Fibroblast of lung (primary cell): ENCODE measurements around the gene ARPC5. TPM values are rescaled to one million over a fixed set of nuclear protein-coding genes. Genes with fewer than 3 reads are reported as not detected.

Experiments used
- DNase-seq, 2 donors: peaks; one replicate each; pipeline versions ENCODE4 v3.0.0 to v3.0.0-alpha.2; 2010; ENCODE audit warnings: low read depth in 2 of 2
- H2AFZ ChIP-seq: 2 replicates; pipeline ENCODE4 v1.5.1; 2012; ENCODE audit warnings: low read length, control low read depth, inconsistent platforms
- H3K27ac ChIP-seq: 2 replicates; pipeline ENCODE4 v1.5.1; 2011; ENCODE audit warnings: low read length, control low read depth; ENCODE audit not compliant: insufficient read depth
- H3K27me3 ChIP-seq: 2 replicates; pipeline ENCODE4 v1.5.1; 2011; ENCODE audit warnings: mild to moderate bottlenecking, low read length; ENCODE audit not compliant: control insufficient read depth, insufficient read depth
- H3K36me3 ChIP-seq: 2 replicates; pipeline ENCODE4 v1.5.1; 2011; ENCODE audit warnings: low read length; ENCODE audit not compliant: control insufficient read depth, insufficient read depth
- H3K4me1 ChIP-seq: 2 replicates; pipeline ENCODE4 v1.5.1; 2011; ENCODE audit warnings: low read length; ENCODE audit not compliant: control insufficient read depth, insufficient read depth; ENCODE audit errors: extremely low read depth
- H3K4me2 ChIP-seq: 2 replicates; pipeline ENCODE4 v1.5.1; 2011; ENCODE audit warnings: low read length, control low read depth; ENCODE audit not compliant: insufficient read depth; ENCODE audit errors: extremely low read depth
- H3K4me3 ChIP-seq, 4 experiments: fragments of 200-600 bp in 1 of 4; sonication (generic) in 1 of 4; replicated peaks in 1 of 4; 2 replicates each; pipeline ENCODE4 v1.5.1; 2011 to 2016; ENCODE audit warnings: low read length in 4 of 4, low read depth in 3 of 4, mild to moderate bottlenecking in 3 of 4, control low read depth in 2 of 4, inconsistent platforms in 1 of 4, mixed read lengths in 1 of 4; ENCODE audit not compliant: insufficient read depth in 1 of 4; ENCODE audit errors: control extremely low read depth in 1 of 4
- H3K79me2 ChIP-seq: 2 replicates; pipeline ENCODE4 v1.5.1; 2012; ENCODE audit warnings: mild to moderate bottlenecking, low read length, inconsistent platforms; ENCODE audit not compliant: control insufficient read depth, insufficient read depth
- H3K9ac ChIP-seq: 2 replicates; pipeline ENCODE4 v1.5.1; 2011; ENCODE audit warnings: mild to moderate bottlenecking, low read length, control low read depth; ENCODE audit not compliant: insufficient read depth
- H3K9me3 ChIP-seq: 2 replicates; pipeline ENCODE4 v1.5.1; 2012; ENCODE audit warnings: low read depth, low read length; ENCODE audit not compliant: control insufficient read depth, insufficient read depth
- H4K20me1 ChIP-seq: 2 replicates; pipeline ENCODE4 v1.5.1; 2011; ENCODE audit warnings: low read length; ENCODE audit not compliant: control insufficient read depth, insufficient read depth; ENCODE audit errors: extremely low read depth
- EZH2 ChIP-seq: IDR thresholded peaks from 2 replicates; pipeline ENCODE4 v1.5.1; 2012; ENCODE audit warnings: low read length, control low read depth, mild to moderate bottlenecking; ENCODE audit errors: missing control alignments
- polyA plus RNA-seq, 2 donors: library from polyadenylated mRNA; depleted of rRNA in 1 of 2; stranded (reverse) in 1 of 2; unstranded in 1 of 2; fragments of >200 nt; gene quantifications; 2 replicates each; pipeline ENCODE4 v1.2.1, GENCODE V29; 2011 to 2012; ENCODE audit warnings: missing spikeins in 1 of 2
- total RNA-seq: library from RNA; depleted of rRNA; stranded (reverse); fragments of >200 nt; gene quantifications from 2 replicates; pipeline ENCODE4 v1.2.1, GENCODE V29; 2014
- TF ChIP-seq, protein P1 (sequence below), 2 donors: IDR thresholded peaks in 1 of 2; conservative IDR thresholded peaks in 1 of 2; 1 replicate in 1 of 2; 2 replicates in 1 of 2; pipeline ENCODE4 v1.5.1; 2011 to 2012; ENCODE audit warnings: low read length in 2 of 2, control low read depth in 1 of 2, inconsistent platforms in 1 of 2, low read depth in 1 of 2, mild to moderate bottlenecking in 1 of 2

ARPC5 gene
- total and polyA plus RNA-seq, 2 donors (not counting 1 experiment from before 2014, with no cell fraction given): 142 to 350 TPM

DNA sequence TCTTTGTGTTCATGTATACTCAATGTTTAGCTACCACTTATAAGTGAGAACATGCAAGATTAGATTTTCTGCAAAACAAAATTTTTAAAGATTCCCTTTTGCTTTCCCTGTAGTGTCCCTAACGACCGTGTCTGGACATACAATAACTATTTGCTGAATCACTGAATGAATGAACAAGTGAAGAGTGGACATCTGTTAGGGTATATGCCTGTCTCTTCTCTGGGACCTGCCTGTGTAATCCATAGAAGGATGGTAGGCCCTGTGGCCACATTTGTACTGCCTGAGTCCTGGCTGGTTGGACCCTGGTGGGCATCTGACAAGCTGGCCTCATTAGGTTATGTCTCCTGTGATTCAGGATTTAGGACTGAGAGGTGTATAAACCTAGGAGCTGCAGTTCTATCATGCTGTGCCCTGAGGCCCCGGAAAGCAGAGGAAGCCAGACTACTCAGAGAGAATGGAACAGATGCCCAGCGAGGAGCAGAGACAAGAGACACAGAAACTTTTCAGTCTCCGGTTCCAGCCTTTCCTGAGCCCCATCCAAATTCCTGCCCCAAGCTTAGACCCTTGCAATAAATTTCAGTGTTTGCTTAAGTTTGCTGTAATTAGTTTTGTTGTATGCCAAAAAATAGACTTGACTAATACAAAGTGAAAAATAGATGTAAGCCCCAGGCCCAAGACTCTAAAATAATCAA is 37.8 kb downstream of the ARPC5 start:
- no peak overlapping the region for H2AFZ ChIP-seq
- no peak overlapping the region for H3K4me2 ChIP-seq

DNA sequence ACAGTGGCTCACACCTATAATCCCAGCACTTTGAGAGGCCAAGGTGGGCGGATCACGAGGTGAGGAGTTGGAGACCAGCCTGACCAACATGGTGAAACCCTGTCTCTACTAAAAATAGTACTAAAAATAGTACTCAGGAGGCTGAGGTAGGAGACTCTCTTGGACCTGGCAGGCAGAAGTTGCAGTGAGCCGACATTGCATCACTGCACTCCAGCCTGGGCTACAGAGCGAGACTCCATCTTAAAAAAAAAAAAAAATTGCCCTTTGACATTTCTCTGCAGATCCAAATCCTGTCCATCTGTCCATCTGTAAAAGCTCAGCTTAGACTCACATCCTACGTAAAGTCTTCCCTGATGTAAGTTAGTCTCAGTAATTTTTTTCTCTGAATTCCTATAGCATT is 39.1 kb downstream of the ARPC5 start:
- Histone ChIP-seq H3K79me2 (no peaks in the 10 kb centered on the region), H3K4me1 (no peaks in the 10 kb centered on the region), H3K27ac (no peak overlapping the region), H3K4me2 (no peak overlapping the region), H3K27me3 (no peaks in the 10 kb centered on the region), H2AFZ (no peak overlapping the region), H3K4me3 (no peak overlapping the region), H3K36me3 (no peaks in the 10 kb centered on the region), H3K9me3 (no peaks in the 10 kb centered on the region), H4K20me1 (no peaks in the 10 kb centered on the region), H3K9ac (no peak overlapping the region)
- no peak for TF ChIP-seq EZH2
- TF ChIP-seq, protein P1, sequence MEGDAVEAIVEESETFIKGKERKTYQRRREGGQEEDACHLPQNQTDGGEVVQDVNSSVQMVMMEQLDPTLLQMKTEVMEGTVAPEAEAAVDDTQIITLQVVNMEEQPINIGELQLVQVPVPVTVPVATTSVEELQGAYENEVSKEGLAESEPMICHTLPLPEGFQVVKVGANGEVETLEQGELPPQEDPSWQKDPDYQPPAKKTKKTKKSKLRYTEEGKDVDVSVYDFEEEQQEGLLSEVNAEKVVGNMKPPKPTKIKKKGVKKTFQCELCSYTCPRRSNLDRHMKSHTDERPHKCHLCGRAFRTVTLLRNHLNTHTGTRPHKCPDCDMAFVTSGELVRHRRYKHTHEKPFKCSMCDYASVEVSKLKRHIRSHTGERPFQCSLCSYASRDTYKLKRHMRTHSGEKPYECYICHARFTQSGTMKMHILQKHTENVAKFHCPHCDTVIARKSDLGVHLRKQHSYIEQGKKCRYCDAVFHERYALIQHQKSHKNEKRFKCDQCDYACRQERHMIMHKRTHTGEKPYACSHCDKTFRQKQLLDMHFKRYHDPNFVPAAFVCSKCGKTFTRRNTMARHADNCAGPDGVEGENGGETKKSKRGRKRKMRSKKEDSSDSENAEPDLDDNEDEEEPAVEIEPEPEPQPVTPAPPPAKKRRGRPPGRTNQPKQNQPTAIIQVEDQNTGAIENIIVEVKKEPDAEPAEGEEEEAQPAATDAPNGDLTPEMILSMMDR (conservative IDR thresholded peaks at IDR 0.05 in 1 of 2, IDR thresholded peaks at IDR 0.05 in 1 of 2; ENCODE audit: low read depth in 1 of 2, low read length in 2 of 2): no peak
- no peak for DNase-seq

More for the DNA sequence above, 37.8 kb downstream of the ARPC5 start:
- no peak for TF ChIP-seq EZH2
- TF ChIP-seq, protein P1 (conservative IDR thresholded peaks at IDR 0.05 in 1 of 2, IDR thresholded peaks at IDR 0.05 in 1 of 2; ENCODE audit: low read depth in 1 of 2, low read length in 2 of 2): no peak
- Histone ChIP-seq H3K27me3 (no peaks in the 10 kb centered on the region), H3K4me1 (no peaks in the 10 kb centered on the region), H3K27ac (no peak overlapping the region), H3K79me2 (no peaks in the 10 kb centered on the region), H4K20me1 (no peaks in the 10 kb centered on the region), H3K9ac (no peak overlapping the region), H3K4me3 (no peak overlapping the region), H3K9me3 (no peaks in the 10 kb centered on the region), H3K36me3 (no peaks in the 10 kb centered on the region)
- DNase-seq: no peak

DNA sequence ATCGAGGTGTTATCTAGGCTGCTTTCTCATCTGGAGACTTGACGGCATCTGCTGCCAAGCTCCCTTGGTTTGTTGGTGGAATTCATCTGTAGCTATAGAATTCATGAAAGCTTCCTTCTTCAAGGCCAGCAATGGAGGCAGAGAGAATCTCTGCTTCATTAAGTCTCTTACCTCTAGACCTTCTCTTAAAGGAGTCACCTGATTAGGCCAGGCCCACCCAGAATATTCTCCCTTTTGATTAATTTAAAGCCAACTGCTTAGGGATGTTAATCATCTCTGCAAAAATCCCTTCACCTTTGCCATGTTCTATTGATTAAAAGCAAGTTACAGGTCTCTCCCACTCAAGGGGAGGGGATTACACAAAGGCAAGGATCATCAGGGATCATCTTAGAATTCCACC is 40.0 kb downstream of the ARPC5 start:
- Histone ChIP-seq H3K27me3 (no peaks in the 10 kb centered on the region), H3K79me2 (no peaks in the 10 kb centered on the region), H3K4me1 (no peaks in the 10 kb centered on the region), H3K36me3 (no peaks in the 10 kb centered on the region), H3K9me3 (no peaks in the 10 kb centered on the region), H3K27ac (no peak overlapping the region), H3K4me2 (no peak overlapping the region), H4K20me1 (no peaks in the 10 kb centered on the region), H3K9ac (no peak overlapping the region), H2AFZ (no peak overlapping the region), H3K4me3 (no peak overlapping the region)
- TF ChIP-seq, protein P1 (conservative IDR thresholded peaks at IDR 0.05 in 1 of 2, IDR thresholded peaks at IDR 0.05 in 1 of 2; ENCODE audit: low read depth in 1 of 2, low read length in 2 of 2): no peak
- no peak for TF ChIP-seq EZH2
- DNase-seq: no peak
